WTC11 (cell line): Measurements from ENCODE around the gene NUDT12. TPM values are rescaled to one million over a fixed set of nuclear protein-coding genes. Genes with fewer than 3 reads are reported as not detected.

Source experiments
- ATAC-seq: fragments of 200-7000 bp; cut with Tn5 transposase; 2 replicates; pipeline ENCODE4 v1.10.0; 2021; ENCODE audit warnings: mild to moderate bottlenecking, moderate library complexity
- CTCF ChIA-PET: fragments of 300-600 bp; sonication (Branson Sonifier 250); formaldehyde crosslinking; loops from one replicate; lab custom pipeline; 2021; ENCODE audit warnings: antibody characterized with exemption; lab: Charles Lee
- POLR2A ChIA-PET: fragments of 350-600 bp; sonication (Branson Sonifier 250); formaldehyde crosslinking; loops from one replicate; lab custom pipeline; 2021; ENCODE audit warnings: antibody characterized with exemption; lab: Charles Lee
- DNase-seq: peaks from one replicate; pipeline ENCODE4 v3.0.0; 2021; ENCODE audit warnings: low spot score
- H3K27ac Mint-ChIP-seq: 2 replicates; pipeline ENCODE4 v1.8.0; 2021; ENCODE audit warnings: mixed read lengths
- H3K27me3 Mint-ChIP-seq: 2 replicates; pipeline ENCODE4 v1.8.0; 2021; ENCODE audit warnings: low read depth, mild to moderate bottlenecking, moderate library complexity, mixed read lengths
- H3K36me3 Mint-ChIP-seq: 2 replicates; pipeline ENCODE4 v1.8.0; 2021; ENCODE audit warnings: mixed read lengths
- H3K4me1 Mint-ChIP-seq: 2 replicates; pipeline ENCODE4 v1.8.0; 2022; ENCODE audit warnings: mixed read lengths
- H3K4me3 Mint-ChIP-seq: 2 replicates; pipeline ENCODE4 v1.8.0; 2021; ENCODE audit warnings: mild to moderate bottlenecking, moderate library complexity, mixed read lengths
- H3K9me3 Mint-ChIP-seq: 2 replicates; pipeline ENCODE4 v1.8.0; 2021; ENCODE audit warnings: mixed read lengths
- AR ChIP-seq: fragments of 250-450 bp; sonication (Bioruptor Pico); IDR thresholded peaks from 2 replicates; pipeline ENCODE4 v1.9.0; 2021; ENCODE audit warnings: mild to moderate bottlenecking
- ARID4B ChIP-seq: sonication (generic); formaldehyde crosslinking; IDR thresholded peaks from 2 replicates; pipeline ENCODE4 v1.8.0; 2023; ENCODE audit warnings: missing genetic modification reagents, mild to moderate bottlenecking, borderline replicate concordance
- ELF4 ChIP-seq: sonication (generic); formaldehyde crosslinking; IDR thresholded peaks from 2 replicates; pipeline ENCODE4 v1.8.1; 2022; ENCODE audit warnings: low read depth, mild to moderate bottlenecking, moderate library complexity, missing genetic modification reagents
- EMX1 ChIP-seq: fragments of 250-450 bp; sonication (Bioruptor Pico); IDR thresholded peaks from 2 replicates; pipeline ENCODE4 v1.8.0; 2021; ENCODE audit warnings: mild to moderate bottlenecking
- ERG ChIP-seq: fragments of 250-450 bp; sonication (Bioruptor Pico); IDR thresholded peaks from 2 replicates; pipeline ENCODE4 v1.8.0; 2021; ENCODE audit warnings: mild to moderate bottlenecking
- MYBL2 ChIP-seq: sonication (generic); formaldehyde crosslinking; IDR thresholded peaks from 2 replicates; pipeline ENCODE4 v1.8.1; 2023; ENCODE audit warnings: mild to moderate bottlenecking, moderate library complexity, missing genetic modification reagents
- PRRX2 ChIP-seq: fragments of 250-450 bp; sonication (Bioruptor Pico); IDR thresholded peaks from 2 replicates; pipeline ENCODE4 v1.8.0; 2021; ENCODE audit warnings: mild to moderate bottlenecking
- RELA ChIP-seq: sonication (generic); formaldehyde crosslinking; IDR thresholded peaks from 2 replicates; pipeline ENCODE4 v1.8.1; 2022; ENCODE audit warnings: missing genetic modification reagents, mild to moderate bottlenecking, borderline replicate concordance
- SMAD3 ChIP-seq: sonication (generic); formaldehyde crosslinking; IDR thresholded peaks from 2 replicates; pipeline ENCODE4 v1.8.0; 2022; ENCODE audit warnings: missing genetic modification reagents, mild to moderate bottlenecking, borderline replicate concordance
- STAT6 ChIP-seq: sonication (generic); formaldehyde crosslinking; conservative IDR thresholded peaks from 2 replicates; pipeline ENCODE4 v1.8.1; 2023; ENCODE audit warnings: mild to moderate bottlenecking, low read depth, missing genetic modification reagents, moderate library complexity
- TCF7 ChIP-seq: sonication (generic); formaldehyde crosslinking; IDR thresholded peaks from 2 replicates; pipeline ENCODE4 v1.8.0; 2022; ENCODE audit warnings: mild to moderate bottlenecking, low read depth, missing genetic modification reagents, moderate library complexity
- TEAD1 ChIP-seq: sonication (generic); formaldehyde crosslinking; IDR thresholded peaks from 2 replicates; pipeline ENCODE4 v1.8.0; 2022; ENCODE audit warnings: mild to moderate bottlenecking, missing genetic modification reagents
- ZNF138 ChIP-seq: sonication (generic); formaldehyde crosslinking; conservative IDR thresholded peaks from 2 replicates; pipeline ENCODE4 v1.8.1; 2022; ENCODE audit warnings: mild to moderate bottlenecking, moderate library complexity, missing genetic modification reagents
- ZNF232 ChIP-seq: sonication (generic); formaldehyde crosslinking; IDR thresholded peaks from 2 replicates; pipeline ENCODE4 v1.8.0; 2022; ENCODE audit warnings: mild to moderate bottlenecking, missing genetic modification reagents
- ZNF281 ChIP-seq: sonication (generic); formaldehyde crosslinking; IDR thresholded peaks from 2 replicates; pipeline ENCODE4 v1.8.0; 2023; ENCODE audit warnings: mild to moderate bottlenecking, missing genetic modification reagents
- ZNF396 ChIP-seq: fragments of 250-450 bp; sonication (Bioruptor Pico); IDR thresholded peaks from 2 replicates; pipeline ENCODE4 v1.8.0; 2021; ENCODE audit warnings: mild to moderate bottlenecking, moderate library complexity, borderline replicate concordance
- total RNA-seq: library from RNA; stranded (reverse); gene quantifications from 3 replicates; pipeline ENCODE4 v1.2.3, GENCODE V29; 2021
- TF ChIP-seq, protein P1 (sequence below): sonication (generic); formaldehyde crosslinking; IDR thresholded peaks from 2 replicates; pipeline ENCODE4 v1.8.1; 2023; ENCODE audit warnings: mild to moderate bottlenecking, missing genetic modification reagents

NUDT12 gene
- total RNA-seq, 1 experiment from 2014 or later: 16.0 TPM

DNA sequence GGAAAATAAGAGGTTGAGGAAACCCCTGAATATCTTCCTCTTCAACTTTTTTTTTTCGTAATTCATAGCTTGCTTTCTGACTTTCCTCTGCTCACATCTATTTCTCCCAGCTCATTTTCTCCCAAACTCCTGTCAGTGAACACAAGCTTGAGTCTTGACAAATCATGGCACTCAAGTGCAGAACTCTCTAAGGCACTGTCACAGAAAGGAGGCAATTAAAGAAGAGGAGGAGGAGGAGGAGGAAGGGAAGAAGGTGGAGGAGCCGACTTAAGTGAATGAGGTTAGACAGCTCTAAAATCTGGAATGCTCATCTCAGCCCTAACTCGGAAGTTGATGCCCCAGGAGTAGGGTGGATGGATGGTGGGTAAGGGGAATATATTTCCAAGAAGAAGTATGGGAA lies 27.2 kb upstream of the NUDT12 start:
- no peaks in the 10 kb centered on the region for H3K4me1 Mint-ChIP-seq
- TF ChIP-seq TEAD1 (CRISPR knock-in tag) (no peak), ZNF396 (CRISPR knock-in tag) (no peak), STAT6 (CRISPR knock-in tag) (no peak), MYBL2 (no peak)
- DNase-seq (no peak), ATAC-seq (no peak)
- H3K9me3 Mint-ChIP-seq: no peaks in the 10 kb centered on the region
- CTCF ChIA-PET: no interaction called here
- POLR2A ChIA-PET: no interaction called here
- H3K27me3 Mint-ChIP-seq: no peaks in the 10 kb centered on the region
- no peak overlapping the region for H3K4me3 Mint-ChIP-seq
- no peaks in the 10 kb centered on the region for H3K36me3 Mint-ChIP-seq
- no peak overlapping the region for H3K27ac Mint-ChIP-seq

- no peak for ATAC-seq
These were observed 26.8 kb upstream of the NUDT12 start for GRCh38 chr5:103589357-103589756.

DNA sequence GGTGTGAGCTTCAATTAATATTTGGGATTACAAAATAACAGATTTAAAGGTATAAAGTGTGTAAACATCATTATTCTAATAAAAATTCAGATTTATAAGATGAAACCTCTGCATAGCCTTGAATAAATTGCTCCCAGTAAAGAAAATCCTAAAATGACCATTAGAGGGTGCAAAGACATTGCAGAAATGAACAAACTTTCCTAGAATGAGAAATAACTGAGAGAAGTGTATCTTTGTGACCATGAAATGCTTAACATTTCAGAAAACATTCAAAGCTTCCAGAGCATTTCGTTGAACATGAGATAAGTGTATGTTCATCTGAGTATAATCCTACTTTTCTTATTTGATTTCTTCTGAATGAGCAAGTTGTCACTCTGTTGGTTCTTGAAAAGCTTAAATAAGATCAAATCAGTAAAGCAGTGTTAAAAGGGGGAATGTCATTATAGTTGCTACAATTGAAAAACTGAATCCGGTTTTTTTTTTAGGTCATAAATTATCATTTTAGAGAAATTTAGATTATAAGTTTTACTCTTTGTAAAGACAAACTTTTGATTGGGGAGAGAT lies 24.7 kb upstream of the NUDT12 start:
- no peak for ATAC-seq
- POLR2A ChIA-PET: no interaction called here
- Mint-ChIP-seq H3K36me3 (no peaks in the 10 kb centered on the region), H3K9me3 (no peaks in the 10 kb centered on the region), H3K4me3 (no peak overlapping the region), H3K4me1 (no peaks in the 10 kb centered on the region), H3K27ac (no peak overlapping the region), H3K27me3 (no peaks in the 10 kb centered on the region)
- DNase-seq: no peak
- CTCF ChIA-PET: interaction anchor here (0.6 to 1.7 kb wide), 10 partner anchors 10 to 933 kb away, joined by 3 to 6 read pairs (median 4); no protein-coding TSS in a partner anchor
- TF ChIP-seq ARID4B: no peak
- TF ChIP-seq ERG (CRISPR knock-in tag): no peak
- TF ChIP-seq ZNF232 (CRISPR knock-in tag): no peak
- TF ChIP-seq ZNF138 (CRISPR knock-in tag): no peak
- no peak for TF ChIP-seq AR (CRISPR knock-in tag)
- TF ChIP-seq ZNF281 (CRISPR knock-in tag): no peak
- TF ChIP-seq SMAD3: no peak
- TF ChIP-seq, protein P1, sequence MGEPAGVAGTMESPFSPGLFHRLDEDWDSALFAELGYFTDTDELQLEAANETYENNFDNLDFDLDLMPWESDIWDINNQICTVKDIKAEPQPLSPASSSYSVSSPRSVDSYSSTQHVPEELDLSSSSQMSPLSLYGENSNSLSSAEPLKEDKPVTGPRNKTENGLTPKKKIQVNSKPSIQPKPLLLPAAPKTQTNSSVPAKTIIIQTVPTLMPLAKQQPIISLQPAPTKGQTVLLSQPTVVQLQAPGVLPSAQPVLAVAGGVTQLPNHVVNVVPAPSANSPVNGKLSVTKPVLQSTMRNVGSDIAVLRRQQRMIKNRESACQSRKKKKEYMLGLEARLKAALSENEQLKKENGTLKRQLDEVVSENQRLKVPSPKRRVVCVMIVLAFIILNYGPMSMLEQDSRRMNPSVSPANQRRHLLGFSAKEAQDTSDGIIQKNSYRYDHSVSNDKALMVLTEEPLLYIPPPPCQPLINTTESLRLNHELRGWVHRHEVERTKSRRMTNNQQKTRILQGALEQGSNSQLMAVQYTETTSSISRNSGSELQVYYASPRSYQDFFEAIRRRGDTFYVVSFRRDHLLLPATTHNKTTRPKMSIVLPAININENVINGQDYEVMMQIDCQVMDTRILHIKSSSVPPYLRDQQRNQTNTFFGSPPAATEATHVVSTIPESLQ (CRISPR knock-in tag): no peak
- no peak for TF ChIP-seq RELA (CRISPR knock-in tag)

More at GRCh38 chr5:103589357-103589756, 26.8 kb upstream of the NUDT12 start:
- Mint-ChIP-seq H3K27me3 (no peaks in the 10 kb centered on the region), H3K4me3 (no peak overlapping the region), H3K4me1 (no peaks in the 10 kb centered on the region), H3K9me3 (no peaks in the 10 kb centered on the region), H3K36me3 (no peaks in the 10 kb centered on the region), H3K27ac (no peak overlapping the region)
- no peak for DNase-seq
- ChIA-PET CTCF (no interaction called here), POLR2A (no interaction called here)
- no peak for TF ChIP-seq ELF4 (CRISPR knock-in tag)
- no peak for TF ChIP-seq PRRX2 (CRISPR knock-in tag)
- TF ChIP-seq EMX1: no peak
- no peak for TF ChIP-seq TCF7 (CRISPR knock-in tag)
